GM04503 (cell line): Measurements from ENCODE around the gene BTBD16.

Experiments used
- DNase-seq: peaks from one replicate; pipeline ENCODE4 v3.0.0-alpha.2; 2012; ENCODE audit warnings: low read depth

The BTBD16 gene

GRCh38 chr10:122374859-122375678 lies 104.0 kb downstream of the BTBD16 start:
- peak; percentile 11 for DNase-seq

DNA sequence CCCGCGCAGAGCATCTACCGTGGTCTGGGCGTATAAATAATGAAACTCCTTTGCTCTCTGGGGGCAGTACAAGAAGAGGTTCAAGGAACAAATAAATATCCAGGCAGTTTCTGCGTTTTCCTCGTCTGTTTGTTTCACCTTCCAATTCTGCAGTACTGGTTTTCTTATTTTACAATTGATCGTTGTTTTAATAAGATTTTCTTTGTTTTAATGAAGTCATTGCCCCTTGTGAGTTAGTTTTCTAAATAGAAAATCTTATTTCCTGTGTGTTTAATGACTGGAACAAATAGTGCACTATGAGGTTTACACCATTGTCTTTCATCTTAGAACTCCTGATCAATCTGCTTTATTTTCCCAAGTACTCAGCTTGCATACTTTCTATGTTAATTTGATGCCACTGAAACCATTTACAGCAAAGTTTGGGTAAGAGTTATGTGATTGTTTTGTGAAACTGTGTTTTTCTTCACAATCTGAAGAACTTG lies 104.6 kb downstream of the BTBD16 start:
- no peak for DNase-seq

DNA sequence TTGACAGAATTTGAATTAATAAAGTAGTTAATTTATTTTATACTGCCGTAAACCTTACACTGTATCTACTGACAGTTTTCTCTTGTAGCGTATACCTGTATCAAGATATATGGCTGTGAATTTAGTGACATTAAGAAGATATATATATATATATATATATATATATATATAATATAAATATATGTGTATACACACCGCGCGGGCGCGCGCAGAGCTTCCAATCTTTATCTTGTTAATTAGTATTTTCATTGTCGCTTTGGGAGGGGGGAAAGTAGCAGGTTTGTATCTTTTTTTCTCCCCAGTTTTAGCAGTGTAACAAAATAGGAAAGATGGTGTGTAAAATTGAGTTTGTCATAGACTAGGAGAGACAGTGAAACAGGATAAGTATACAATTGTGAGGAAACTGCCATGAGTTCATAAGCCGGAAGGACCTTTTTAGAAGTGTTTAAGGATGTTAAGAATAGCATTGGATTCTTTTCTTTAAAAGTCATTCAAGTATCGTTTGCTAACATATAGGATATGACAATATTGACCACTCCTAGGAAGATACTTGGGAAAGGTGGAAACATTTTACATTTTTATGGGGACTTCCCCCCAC lies 105.4 kb downstream of the BTBD16 start:
- no peak for DNase-seq

- no peak for DNase-seq
Observed at GRCh38 chr10:122379041-122379440, 107.9 kb downstream of the BTBD16 start.

DNA sequence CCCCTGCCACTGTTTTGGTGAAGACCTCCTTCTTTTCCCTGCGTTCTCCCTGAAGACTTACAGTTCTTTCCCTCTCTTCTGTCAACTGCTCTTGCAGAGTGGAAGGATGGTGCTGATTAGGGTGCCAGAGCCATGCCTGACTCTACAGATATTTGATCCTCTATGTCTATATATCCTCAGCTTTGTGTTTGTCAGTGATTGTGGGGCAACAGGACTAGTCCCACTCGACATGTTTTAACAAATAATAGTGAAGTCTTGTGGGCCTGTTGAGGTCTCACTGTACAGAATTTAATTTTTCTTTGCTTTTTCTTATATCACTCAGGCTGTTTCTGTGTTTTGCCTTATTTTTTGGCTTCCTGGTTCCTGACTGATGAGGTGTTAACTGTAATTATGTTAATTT lies 108.4 kb downstream of the BTBD16 start:
- DNase-seq, result no peak

DNA sequence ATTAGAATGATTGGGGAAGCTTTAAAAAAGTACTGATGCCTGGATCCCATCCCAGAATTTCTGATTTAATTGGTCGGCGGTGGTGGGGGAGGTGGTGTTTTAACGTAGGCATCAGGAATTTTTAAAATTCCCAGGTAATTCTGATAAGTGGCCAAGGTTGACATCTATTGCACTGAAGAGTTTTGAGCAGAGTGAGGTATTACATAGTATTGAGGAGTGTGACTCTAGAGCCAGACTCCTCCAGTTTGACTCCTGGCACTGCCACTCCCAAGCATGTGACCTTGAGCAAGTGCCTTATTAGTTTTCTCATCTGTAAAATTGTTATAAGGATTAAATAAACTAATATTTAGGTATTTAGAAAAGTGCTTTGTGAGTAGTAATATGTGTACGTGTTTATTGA lies 109.6 kb downstream of the BTBD16 start:
- DNase-seq, result no peak

GRCh38 chr10:122381680-122382079 lies 110.6 kb downstream of the BTBD16 start:
- DNase-seq, result no peak

GRCh38 chr10:122386514-122386913 lies 115.4 kb downstream of the BTBD16 start:
- DNase-seq, result no peak

DNA sequence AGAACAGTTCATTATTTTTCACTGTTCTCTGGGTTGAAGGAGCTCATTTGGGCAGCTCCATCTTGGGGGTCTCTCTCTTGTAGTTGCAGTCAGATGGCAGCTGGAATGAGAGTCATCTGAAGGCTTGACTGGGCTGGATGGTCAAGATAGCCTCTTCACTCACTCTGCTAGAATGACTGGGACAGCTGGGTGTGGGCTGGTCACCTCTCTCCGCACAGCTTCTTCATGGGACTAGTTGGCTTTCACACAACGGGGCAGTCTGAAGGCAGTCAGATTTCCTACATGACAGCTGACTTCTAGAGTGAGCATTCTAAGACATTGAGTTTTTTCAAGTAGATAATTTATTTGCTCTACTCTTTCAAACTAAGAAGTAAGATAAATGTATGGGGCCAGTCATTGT lies 116.5 kb downstream of the BTBD16 start:
- no peak for DNase-seq
